Right kidney (tissue), 1 donor: ENCODE data around the gene IL18RAP.

ENCODE experiments used
- DNase-seq: peaks from one replicate; pipeline ENCODE4 v3.0.0-alpha.2; 2016

The IL18RAP gene

GRCh38 chr2:102423368-102423767, 408 bp downstream of the IL18RAP start:
- DNase-seq, result no peak

GRCh38 chr2:102424754-102425153, 1.8 kb downstream of the IL18RAP start:
- DNase-seq, result no peak

- DNase-seq, result no peak
Observed at GRCh38 chr2:102425441-102426132, 2.6 kb downstream of the IL18RAP start.

DNA sequence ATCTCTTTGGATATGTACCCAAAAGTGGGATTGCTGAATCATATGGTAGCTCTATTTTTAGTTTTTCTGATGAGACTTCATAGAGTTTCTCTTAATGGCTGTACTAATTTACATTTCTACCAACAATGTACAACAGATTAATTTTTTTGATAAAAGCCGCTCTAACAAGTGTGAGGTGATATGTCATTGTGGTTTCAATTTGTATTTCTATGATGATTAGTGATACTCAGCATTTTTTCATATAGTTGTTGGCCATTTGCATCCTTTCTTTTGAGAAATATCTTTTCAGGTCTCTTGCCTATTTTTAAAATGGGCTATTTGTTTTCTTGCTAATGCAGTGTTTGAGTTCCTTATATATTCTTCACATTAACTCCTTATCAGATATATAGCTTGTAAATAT, 4.3 kb downstream of the IL18RAP start:
- no peak for DNase-seq

DNA sequence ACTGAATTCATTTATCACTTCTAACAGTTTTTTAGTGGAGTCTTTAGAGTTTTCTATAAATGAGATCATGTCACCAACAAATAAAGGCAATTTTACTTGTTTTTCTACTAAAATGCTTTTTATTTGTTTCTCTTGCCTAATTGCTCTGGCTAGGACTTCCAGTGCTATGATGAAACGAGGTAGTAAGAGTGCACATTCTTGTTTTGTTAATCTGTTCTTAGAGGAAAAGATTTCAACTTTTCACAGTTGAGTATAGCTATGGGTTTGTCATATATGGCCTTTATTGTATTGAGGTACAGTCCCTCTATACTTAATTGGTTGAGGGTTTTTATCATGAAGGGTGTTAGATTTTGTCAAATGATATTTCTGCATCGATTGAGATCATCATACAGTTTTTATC, 5.6 kb downstream of the IL18RAP start:
- DNase-seq, result no peak

GRCh38 chr2:102432386-102432785, 9.4 kb downstream of the IL18RAP start:
- no peak for DNase-seq

DNA sequence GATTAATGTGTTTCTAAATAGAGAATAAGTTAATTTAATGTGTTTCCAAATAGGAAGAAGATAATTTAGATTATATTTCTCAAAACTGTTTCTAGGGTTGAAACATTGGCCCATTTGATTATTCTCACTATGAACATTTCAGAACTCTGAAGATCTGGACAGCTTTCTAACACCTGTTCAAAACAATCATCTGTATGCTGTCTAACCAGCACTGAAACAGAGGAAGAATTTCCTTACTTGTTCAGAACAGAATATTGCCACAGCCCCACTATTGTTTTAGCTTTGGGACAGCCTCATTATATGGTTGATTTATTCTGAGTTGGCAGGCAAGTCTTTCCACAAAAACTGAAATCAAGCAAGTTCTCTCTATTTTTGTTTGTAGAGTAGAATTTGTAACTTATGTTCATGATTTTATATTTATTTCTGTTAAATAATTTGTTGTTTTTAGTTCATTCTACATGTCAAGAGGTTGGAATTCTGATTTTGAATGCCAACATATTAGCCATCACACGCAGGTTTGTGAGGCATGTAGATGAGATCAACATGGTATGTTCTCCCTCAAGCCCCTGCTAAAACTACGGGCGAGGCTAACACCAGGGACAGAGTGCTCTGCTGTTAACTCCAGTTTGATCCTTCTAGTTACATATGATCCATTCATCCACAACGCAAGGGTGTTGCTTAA, 11.2 kb downstream of the IL18RAP start:
- DNase-seq, result no peak

GRCh38 chr2:102434655-102435381, 11.9 kb downstream of the IL18RAP start:
- no peak for DNase-seq

DNA sequence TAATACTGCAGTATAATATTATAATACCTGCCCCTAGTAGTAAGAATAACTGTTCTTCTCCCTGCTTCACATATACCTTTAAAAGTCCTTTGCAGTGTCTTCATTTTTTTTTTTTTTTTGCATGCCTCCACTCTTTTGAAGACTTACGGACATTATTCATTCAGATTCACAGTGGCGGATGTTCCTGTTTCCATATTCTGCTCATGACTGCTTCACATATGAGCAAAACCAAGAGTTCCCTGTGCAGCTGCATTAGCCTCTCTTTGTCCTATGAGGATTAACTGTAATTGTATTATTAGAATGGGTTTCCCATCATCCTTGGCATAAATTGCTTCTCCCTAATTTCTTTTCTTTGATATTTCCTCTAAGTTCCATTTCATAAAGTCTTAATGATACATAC, 12.8 kb downstream of the IL18RAP start:
- no peak for DNase-seq

- no peak for DNase-seq
Observed at GRCh38 chr2:102436323-102436722, 13.4 kb downstream of the IL18RAP start.

DNA sequence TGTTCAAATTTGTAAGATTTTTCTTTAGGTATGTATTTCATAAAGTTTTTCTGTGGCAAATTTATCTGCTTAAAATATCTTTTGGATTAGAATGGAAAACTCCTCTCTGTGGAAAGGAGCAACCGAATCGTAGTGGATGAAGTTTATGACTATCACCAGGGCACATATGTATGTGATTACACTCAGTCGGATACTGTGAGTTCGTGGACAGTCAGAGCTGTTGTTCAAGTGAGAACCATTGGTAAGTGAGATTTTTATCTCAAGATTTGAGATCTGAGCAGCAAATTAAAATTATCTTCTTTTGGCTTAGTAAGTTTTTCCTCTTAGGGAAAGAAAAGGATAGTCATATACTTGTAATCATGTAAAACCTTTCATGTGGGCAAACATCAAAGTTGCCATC, 14.2 kb downstream of the IL18RAP start:
- no peak for DNase-seq

DNA sequence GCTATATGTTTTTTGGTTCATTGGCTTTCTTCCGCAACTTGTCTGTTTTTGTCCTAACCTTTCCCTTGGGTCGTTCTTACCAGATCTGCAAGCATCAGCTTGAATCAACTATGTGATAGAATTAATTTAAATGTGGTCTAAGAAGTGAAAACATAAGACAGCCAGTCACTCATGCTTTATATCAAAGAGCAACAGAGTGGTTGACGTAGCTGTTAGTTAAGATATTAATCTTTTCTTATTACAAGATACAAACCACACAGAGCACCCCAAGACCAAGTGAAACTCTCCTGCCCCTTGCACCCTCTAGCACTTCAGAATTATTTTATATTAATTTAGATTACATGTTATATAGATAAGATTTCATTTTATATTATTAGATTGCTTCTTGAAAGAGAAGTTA, 15.2 kb downstream of the IL18RAP start:
- DNase-seq, result no peak

- no peak for DNase-seq
Observed at GRCh38 chr2:102438578-102438977, 15.6 kb downstream of the IL18RAP start.

DNA sequence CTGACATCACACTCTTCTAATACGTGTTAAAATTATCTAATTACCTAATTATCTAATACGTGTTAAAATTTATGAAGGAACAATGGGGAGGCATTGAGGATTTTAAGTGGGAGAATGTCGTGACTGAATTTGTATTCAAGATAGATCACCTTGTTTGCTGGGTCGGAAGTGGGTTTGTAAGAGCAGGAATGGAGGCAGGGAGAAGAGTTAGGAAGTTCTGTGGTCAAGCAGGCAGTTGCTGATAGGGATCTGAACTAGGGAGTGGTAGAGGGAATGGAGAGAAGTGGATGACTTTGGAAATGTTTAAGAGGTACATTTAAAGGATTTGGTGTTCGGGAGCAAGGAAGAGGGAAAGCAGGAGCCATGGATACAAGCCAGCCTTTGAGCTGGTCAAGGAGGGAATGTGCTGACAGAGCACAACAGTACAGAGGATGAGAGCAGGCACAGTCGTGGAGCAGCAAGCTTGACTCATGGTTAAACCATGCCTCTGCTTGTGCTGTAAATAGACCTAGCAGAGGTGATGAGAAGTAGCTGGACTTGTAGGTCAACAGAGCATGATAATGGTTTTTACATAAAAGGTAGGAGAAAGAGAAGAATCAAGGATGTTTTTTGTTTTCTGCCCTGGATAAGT, 16.2 kb downstream of the IL18RAP start:
- DNase-seq, result no peak

DNA sequence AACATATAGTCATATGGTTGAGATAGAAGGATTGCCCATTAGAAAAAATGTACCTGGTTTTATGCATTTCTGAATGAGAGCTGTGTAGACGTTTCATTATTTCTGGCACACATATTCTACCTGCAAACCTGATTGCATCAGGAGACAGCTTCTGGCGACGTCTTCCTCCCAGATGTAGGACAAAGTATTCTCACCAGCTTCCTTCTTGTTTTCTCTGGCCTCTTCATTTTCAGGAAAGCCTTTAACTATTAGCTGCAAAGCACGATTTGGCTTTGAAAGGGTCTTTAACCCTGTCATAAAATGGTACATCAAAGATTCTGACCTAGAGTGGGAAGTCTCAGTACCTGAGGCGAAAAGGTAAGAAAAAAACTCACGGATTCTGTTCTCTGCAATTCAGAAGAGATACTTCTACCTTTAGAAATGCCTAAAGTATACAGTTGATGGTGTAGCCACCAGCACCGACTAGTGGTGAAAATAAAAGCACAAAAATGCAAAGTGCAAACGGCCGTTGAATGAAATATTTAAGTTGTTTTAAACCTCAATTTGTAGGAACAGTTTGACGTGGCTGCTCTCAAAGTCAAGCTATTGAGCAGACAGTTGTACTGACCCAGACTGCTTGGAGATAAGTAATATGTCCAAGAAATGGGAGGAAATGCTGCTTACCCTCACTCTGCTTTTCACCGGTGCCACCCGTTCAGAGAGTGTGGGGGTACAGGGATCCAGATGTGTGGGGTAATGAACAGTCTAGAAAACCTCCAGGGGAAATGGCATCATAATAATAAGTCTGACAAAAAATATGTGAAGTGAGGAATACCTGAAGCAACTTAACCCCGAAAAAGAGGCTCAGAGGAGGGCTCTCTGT, 20.2 kb downstream of the IL18RAP start:
- DNase-seq, result no peak

DNA sequence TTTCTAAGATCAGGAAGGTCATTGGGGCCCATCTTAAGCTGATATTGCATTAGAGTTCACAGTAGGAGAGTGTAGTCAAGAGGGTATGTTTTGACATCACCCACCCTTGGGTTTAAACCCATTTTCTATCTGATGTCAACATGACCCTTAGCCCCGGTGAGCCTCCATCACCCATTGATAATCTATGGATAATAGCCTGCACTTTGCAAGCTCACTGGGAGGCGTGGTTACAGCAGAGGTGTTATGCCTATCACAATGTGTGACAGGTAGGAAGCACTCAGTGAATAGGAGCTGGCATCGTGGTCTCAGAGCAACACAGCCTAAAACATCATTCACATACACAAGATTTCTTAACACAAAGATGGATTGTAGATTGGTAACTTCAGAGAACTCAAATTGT, 21.3 kb downstream of the IL18RAP start:
- no peak for DNase-seq

DNA sequence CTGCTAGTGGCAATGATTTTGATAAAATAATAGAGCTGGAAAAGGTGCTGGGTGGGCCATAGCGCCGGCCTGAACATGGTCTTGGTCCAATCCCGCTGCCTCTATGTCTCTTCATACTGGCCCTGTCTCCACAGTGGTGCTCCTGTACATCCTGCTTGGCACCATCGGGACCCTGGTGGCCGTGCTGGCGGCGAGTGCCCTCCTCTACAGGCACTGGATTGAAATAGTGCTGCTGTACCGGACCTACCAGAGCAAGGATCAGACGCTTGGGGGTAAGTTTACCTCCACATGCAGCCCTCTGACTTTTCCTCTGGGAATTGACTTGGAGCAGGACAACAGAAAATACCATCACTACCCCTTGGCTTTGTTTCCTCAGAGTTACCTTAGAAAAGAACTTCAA, 24.0 kb downstream of the IL18RAP start:
- DNase-seq, result no peak

- DNase-seq, result no peak
Observed at GRCh38 chr2:102449370-102449974, 26.5 kb downstream of the IL18RAP start.

GRCh38 chr2:102451968-102452367, 29.0 kb downstream of the IL18RAP start:
- no peak for DNase-seq

DNA sequence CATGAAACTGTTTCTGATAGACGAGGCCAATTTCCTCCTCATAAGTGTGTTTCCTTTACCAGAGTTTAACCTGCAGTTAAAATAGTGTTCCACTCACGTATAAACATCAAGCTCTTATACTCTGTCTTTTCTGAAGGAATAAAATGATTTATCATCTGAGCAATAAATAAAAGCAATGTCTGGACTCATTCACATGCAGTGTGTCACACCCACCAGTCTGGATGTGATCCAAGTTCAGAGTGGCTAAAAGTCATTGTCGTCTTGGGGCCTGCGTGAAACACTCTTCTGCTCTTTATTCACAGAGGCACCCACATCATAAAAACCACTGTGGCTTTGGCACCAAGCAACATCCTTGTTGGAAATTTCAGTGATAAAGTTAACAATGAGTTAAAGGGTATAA, 30.5 kb downstream of the IL18RAP start:
- DNase-seq, result no peak

- DNase-seq, result no peak
Observed at GRCh38 chr2:102455061-102455670, 32.2 kb downstream of the IL18RAP start.
